PC-3 (cell line): ENCODE measurements around the gene TANC1. TPM values are rescaled to one million over a fixed set of nuclear protein-coding genes. Genes with fewer than 3 reads are reported as not detected.

Experiments
- ATAC-seq: fragments of 200-7000 bp; cut with Tn5 transposase; 2 replicates; pipeline ENCODE4 v1.9.1; 2020; ENCODE audit warnings: mild to moderate bottlenecking, moderate library complexity
- BruUV-seq: library from RNA; stranded (reverse); fragments of 400-500 nt; replicated peaks from 2 replicates; lab custom pipeline; 2021; lab: Mats Ljungman, UMichigan
- CTCF ChIA-PET: fragments of 300-600 bp; sonication (Branson Sonifier 250); formaldehyde crosslinking; loops from one replicate; lab custom pipeline; 2022; ENCODE audit warnings: antibody characterized with exemption; lab: Charles Lee
- POLR2A ChIA-PET: fragments of 300-600 bp; sonication (Branson Sonifier 250); formaldehyde crosslinking; loops from one replicate; lab custom pipeline; 2022; ENCODE audit warnings: antibody characterized with exemption; ENCODE audit not compliant: unreplicated experiment; lab: Charles Lee
- DNase-seq: peaks from one replicate; pipeline ENCODE4 v3.0.0-alpha.2; 2015
- H2AFZ ChIP-seq: fragments of 300-600 bp; sonication (generic); 2 replicates; pipeline ENCODE4 v1.6.0; 2016; ENCODE audit warnings: antibody characterized with exemption, low read length
- H3F3A ChIP-seq: fragments of 300-600 bp; sonication (generic); one replicate; pipeline ENCODE4 v1.6.0; 2017; ENCODE audit warnings: antibody characterized with exemption, low read length, control low read depth, mild to moderate bottlenecking; ENCODE audit not compliant: unreplicated experiment
- H3K27ac ChIP-seq: fragments of 300-600 bp; sonication (generic); 2 replicates; pipeline ENCODE4 v1.5.1; 2016; ENCODE audit warnings: mild to moderate bottlenecking, low read length
- H3K27me3 ChIP-seq: fragments of 300-600 bp; sonication (generic); 2 replicates; pipeline ENCODE4 v1.6.1; 2016; ENCODE audit warnings: low read length, mixed read lengths
- H3K36me3 ChIP-seq: fragments of 300-600 bp; sonication (generic); 2 replicates; pipeline ENCODE4 v1.6.1; 2016; ENCODE audit warnings: low read depth, mixed run types, low read length, mixed read lengths
- H3K4me1 ChIP-seq: fragments of 300-600 bp; sonication (generic); 2 replicates; pipeline ENCODE4 v1.5.1; 2016; ENCODE audit warnings: low read length; ENCODE audit not compliant: insufficient read depth
- H3K4me2 ChIP-seq: fragments of 300-600 bp; sonication (generic); 2 replicates; pipeline ENCODE4 v1.6.0; 2016; ENCODE audit warnings: low read length
- H3K4me3 ChIP-seq: fragments of 300-600 bp; sonication (generic); 2 replicates; pipeline ENCODE4 v1.5.1; 2016; ENCODE audit warnings: mild to moderate bottlenecking, low read length, mixed read lengths
- H3K79me2 ChIP-seq: fragments of 300-600 bp; sonication (generic); 2 replicates; pipeline ENCODE4 v1.6.1; 2017; ENCODE audit warnings: low read length, mixed read lengths
- H3K9ac ChIP-seq: fragments of 300-600 bp; sonication (generic); 2 replicates; pipeline ENCODE4 v1.6.0; 2016; ENCODE audit warnings: mild to moderate bottlenecking, low read length
- H3K9me2 ChIP-seq: fragments of 300-600 bp; sonication (generic); replicated peaks from 2 replicates; pipeline ENCODE4 v1.6.1; 2016; ENCODE audit warnings: mixed run types, low read length, mixed read lengths
- H3K9me3 ChIP-seq: fragments of 300-600 bp; sonication (generic); 2 replicates; pipeline ENCODE4 v1.6.1; 2016; ENCODE audit warnings: low read length, mixed read lengths
- H4K20me1 ChIP-seq: fragments of 300-600 bp; sonication (generic); 2 replicates; pipeline ENCODE4 v1.6.1; 2016; ENCODE audit warnings: low read length, mixed read lengths
- CTCF ChIP-seq: fragments of 300-600 bp; sonication (generic); conservative IDR thresholded peaks from 2 replicates; pipeline ENCODE4 v1.5.1; 2017; ENCODE audit warnings: antibody characterized with exemption, low read depth, mild to moderate bottlenecking, low read length
- EZH2 ChIP-seq: fragments of 300-600 bp; sonication (generic); IDR thresholded peaks from one replicate; pipeline ENCODE4 v1.6.1; 2017; ENCODE audit warnings: antibody characterized with exemption, mild to moderate bottlenecking, low read length; ENCODE audit not compliant: unreplicated experiment
- EZH2phosphoT487 ChIP-seq: fragments of 300-600 bp; sonication (generic); IDR thresholded peaks from 2 replicates; pipeline ENCODE4 v1.6.1; 2018; ENCODE audit warnings: mild to moderate bottlenecking, antibody characterized with exemption, low read length, borderline replicate concordance
- intact Hi-C: fragments of 100-400 bp; cut with micrococcal nuclease; formaldehyde crosslinking; loops from 2 replicates; pipeline ENCODE4 v1.9.0; 2023
- total RNA-seq: library from RNA; depleted of rRNA; stranded (reverse); fragments of >200 nt; gene quantifications from 2 replicates; pipeline ENCODE4 v1.2.3, GENCODE V29; 2014

The TANC1 gene
- total RNA-seq, 1 experiment from 2014 or later, result 17.6 TPM

GRCh38 chr2:159136391-159136790, 168.0 kb downstream of the TANC1 start:
- no peak for DNase-seq
- no peak for ATAC-seq
- H2AFZ ChIP-seq, result no peak overlapping the region
- TF ChIP-seq EZH2phosphoT487, result no peak
- TF ChIP-seq EZH2, result no peak
- no peak for TF ChIP-seq CTCF
- H3K79me2 ChIP-seq, result no peaks in the 10 kb centered on the region
- H3K27ac ChIP-seq, result no peak overlapping the region
- ChIA-PET CTCF (no interaction called here), POLR2A (no interaction called here)
- no peaks in the 10 kb centered on the region for H3K9me2 ChIP-seq
- H3K36me3 ChIP-seq, result no peaks in the 10 kb centered on the region
- H3K9ac ChIP-seq, result no peak overlapping the region
- no peaks in the 10 kb centered on the region for H3K9me3 ChIP-seq
- H3K4me1 ChIP-seq, result peaks cover 21% of the 10 kb centered on the region
- no peaks in the 10 kb centered on the region for H3K27me3 ChIP-seq
- H3K4me3 ChIP-seq, result no peak overlapping the region
- no peaks in the 10 kb centered on the region for H4K20me1 ChIP-seq
- no TSS peak for BruUV-seq
- no peaks in the 10 kb centered on the region for H3F3A ChIP-seq
- intact Hi-C loops, result loop anchor here (2.0 kb wide), 1 partner anchor 20 kb away; no protein-coding TSS in a partner anchor
- no peak overlapping the region for H3K4me2 ChIP-seq

- ChIA-PET POLR2A (interaction anchor here (0.6 kb wide), 2 partner anchors 89 to 899 kb away, joined by 4 to 17 read pairs; no protein-coding TSS in a partner anchor), CTCF (no interaction called here)
Measured at GRCh38 chr2:159137511-159138241, 169.2 kb downstream of the TANC1 start.

More at GRCh38 chr2:159137511-159138241, 169.2 kb downstream of the TANC1 start:
- no peaks in the 10 kb centered on the region for H3K9me2 ChIP-seq
- H3K9ac ChIP-seq, result no peak overlapping the region
- H3K4me2 ChIP-seq, result peak overlapping the region; percentile 14; the same call in 1 of the 2 replicates
- BruUV-seq, result no TSS peak
- no peak overlapping the region for H3K4me3 ChIP-seq
- no peaks in the 10 kb centered on the region for H3K79me2 ChIP-seq
- peaks cover 13% of the 10 kb centered on the region for H3K4me1 ChIP-seq
- peak; percentile 69 for ATAC-seq
- no peak overlapping the region for H2AFZ ChIP-seq
- H3K27ac ChIP-seq, result no peak overlapping the region
- peak; percentile 31 for DNase-seq
- H4K20me1 ChIP-seq, result no peaks in the 10 kb centered on the region
- H3K36me3 ChIP-seq, result no peaks in the 10 kb centered on the region
- H3K9me3 ChIP-seq, result no peaks in the 10 kb centered on the region
- intact Hi-C loops, result loop anchor here (2.0 kb wide), 1 partner anchor 19 kb away; no protein-coding TSS in a partner anchor
- H3K27me3 ChIP-seq, result no peaks in the 10 kb centered on the region
- H3F3A ChIP-seq, result no peaks in the 10 kb centered on the region
- TF ChIP-seq EZH2phosphoT487 (no peak), EZH2 (no peak), CTCF (no peak)
